SK-N-SH (cell line): ENCODE data around the gene APOL6. TPM values are rescaled to one million over a fixed set of nuclear protein-coding genes. Genes with fewer than 3 reads are reported as not detected.

ENCODE experiments used
- CTCF ChIA-PET: fragments of 300-600, 350-600 bp; formaldehyde crosslinking; extraction: SDS; loops from one replicate; lab custom pipeline; 2021; lab: Yijun Ruan, JAX
- POLR2A ChIA-PET: fragments of 350-600 bp; sonication (Branson Sonifier 250); formaldehyde crosslinking; extraction: SDS; loops from one replicate; lab custom pipeline; 2020; ENCODE audit warnings: antibody characterized with exemption, inconsistent platforms; lab: Yijun Ruan, JAX
- DNase-seq: peaks from one replicate; pipeline ENCODE4 v3.0.0; 2012
- H2AFZ ChIP-seq: fragments of 200-600 bp; sonication (generic); 2 replicates; pipeline ENCODE4 v1.8.1; 2016; ENCODE audit warnings: antibody characterized with exemption, mild to moderate bottlenecking, low read depth
- H3F3A ChIP-seq: fragments of 200-600 bp; sonication (generic); replicated peaks from 2 replicates; pipeline ENCODE3; 2016; ENCODE audit warnings: antibody characterized with exemption, mild to moderate bottlenecking; ENCODE audit not compliant: insufficient read depth
- H3K27ac ChIP-seq, 2 experiments: fragments of 200-500 bp in 1 of 2; fragments of 200-600 bp in 1 of 2; sonication (Bioruptor generic) in 1 of 2; sonication (generic), shearing (Covaris generic) in 1 of 2; 2 replicates each; pipeline versions ENCODE4 v1.5.1 to v1.6.1; 2014 to 2016; ENCODE audit warnings: low read depth in 2 of 2, inconsistent platforms in 1 of 2, low read length in 1 of 2, mild to moderate bottlenecking in 1 of 2, mixed read lengths in 1 of 2
- H3K27me3 ChIP-seq: fragments of 200-600 bp; sonication (generic), shearing (Covaris generic); 2 replicates; pipeline ENCODE4 v1.6.1; 2016; ENCODE audit warnings: mixed run types; ENCODE audit not compliant: insufficient read depth
- H3K36me3 ChIP-seq, 2 experiments: fragments of 200-500 bp in 1 of 2; fragments of 200-600 bp in 1 of 2; sonication (Bioruptor generic) in 1 of 2; sonication (generic) in 1 of 2; replicated peaks in 1 of 2; 2 replicates each; pipeline versions ENCODE3 to v1.5.1; 2014 to 2016; ENCODE audit warnings: low read length in 1 of 2, mild to moderate bottlenecking in 1 of 2; ENCODE audit not compliant: insufficient read depth in 2 of 2, control insufficient read depth in 1 of 2
- H3K4me1 ChIP-seq, 2 experiments: fragments of 200-500 bp in 1 of 2; fragments of 200-600 bp in 1 of 2; sonication (Bioruptor generic) in 1 of 2; sonication (generic), shearing (Covaris generic) in 1 of 2; 2 replicates each; pipeline versions ENCODE4 v1.5.1 to v1.6.1; 2014 to 2016; ENCODE audit warnings: low read depth in 1 of 2, low read length in 1 of 2, mixed run types in 1 of 2; ENCODE audit not compliant: insufficient read depth in 2 of 2, control insufficient read depth in 1 of 2
- H3K4me2 ChIP-seq: fragments of 200-600 bp; sonication (generic), shearing (Covaris generic); 2 replicates; pipeline ENCODE4 v1.6.1; 2017; ENCODE audit warnings: mixed run types
- H3K4me3 ChIP-seq, 2 experiments: fragments of 200-500 bp in 1 of 2; fragments of 200-600 bp in 1 of 2; sonication (Bioruptor generic) in 1 of 2; sonication (generic), shearing (Covaris generic) in 1 of 2; 2 replicates each; pipeline versions ENCODE4 v1.5.1 to v1.8.1; 2014 to 2016; ENCODE audit warnings: low read depth in 2 of 2, inconsistent platforms in 1 of 2, low read length in 1 of 2, mild to moderate bottlenecking in 1 of 2, mixed read lengths in 1 of 2, moderate library complexity in 1 of 2
- H3K79me2 ChIP-seq: fragments of 200-600 bp; sonication (generic); 2 replicates; pipeline ENCODE4 v1.8.1; 2017; ENCODE audit warnings: mild to moderate bottlenecking; ENCODE audit not compliant: insufficient read depth
- H3K9ac ChIP-seq: fragments of 200-600 bp; sonication (generic); 2 replicates; pipeline ENCODE4 v1.6.1; 2017; ENCODE audit warnings: mixed run types
- H3K9me2 ChIP-seq: fragments of 200-600 bp; sonication (generic); 2 replicates; pipeline ENCODE4 v1.6.1; 2017; ENCODE audit warnings: mixed run types
- H3K9me3 ChIP-seq: fragments of 200-600 bp; sonication (generic); 2 replicates; pipeline ENCODE4 v1.6.1; 2017; ENCODE audit warnings: mixed run types, mild to moderate bottlenecking, moderate library complexity
- H4K20me1 ChIP-seq: fragments of 200-600 bp; sonication (generic); 2 replicates; pipeline ENCODE4 v1.6.1; 2017; ENCODE audit warnings: mild to moderate bottlenecking, mixed run types; ENCODE audit not compliant: insufficient read depth
- EZH2phosphoT487 ChIP-seq: fragments of 200-600 bp; sonication (generic); IDR thresholded peaks from 2 replicates; pipeline ENCODE4 v1.6.1; 2017; ENCODE audit warnings: low read depth, mixed run types, mild to moderate bottlenecking, antibody characterized with exemption, moderate library complexity, borderline replicate concordance
- FOXJ3 ChIP-seq: sonication (generic); formaldehyde crosslinking; IDR thresholded peaks from 2 replicates; pipeline ENCODE4 v1.5.1; 2020; ENCODE audit warnings: mild to moderate bottlenecking, missing genetic modification reagents
- POLR2AphosphoS5 ChIP-seq: IDR thresholded peaks from 2 replicates; pipeline ENCODE4 v1.6.1; 2012; ENCODE audit warnings: low read depth, low read length
- RCOR1 ChIP-seq: fragments of 150-350 bp; IDR thresholded peaks from 2 replicates; pipeline ENCODE4 v1.6.1; 2017; ENCODE audit warnings: antibody characterized with exemption, low read length
- RFX5 ChIP-seq: IDR thresholded peaks from 2 replicates; pipeline ENCODE4 v1.6.1; 2012; ENCODE audit warnings: mild to moderate bottlenecking, improper control_type of control experiment, low read length
- RXRA ChIP-seq: IDR thresholded peaks from 2 replicates; pipeline ENCODE4 v1.4.0; 2012; ENCODE audit warnings: low read depth, mild to moderate bottlenecking, borderline replicate concordance
- TAF1 ChIP-seq: IDR thresholded peaks from 2 replicates; pipeline ENCODE4 v1.6.1; 2012; ENCODE audit warnings: low read depth, mild to moderate bottlenecking, low read length, moderate library complexity, borderline replicate concordance
- USF1 ChIP-seq: IDR thresholded peaks from 2 replicates; pipeline ENCODE4 v1.4.0; 2012; ENCODE audit warnings: low read depth, borderline replicate concordance
- YY1 ChIP-seq: IDR thresholded peaks from 2 replicates; pipeline ENCODE4 v1.4.0; 2012; ENCODE audit warnings: low read depth, mild to moderate bottlenecking
- ZBTB33 ChIP-seq: IDR thresholded peaks from 2 replicates; pipeline ENCODE4 v1.4.0; 2012; ENCODE audit warnings: low read depth, borderline replicate concordance
- WGBS: methylation state at CpG from one replicate; pipeline ENCODE4 v1.1.6; 2017; ENCODE audit warnings: low lambda C conversion rate; 5-methylcytosine and 5-hydroxymethylcytosine counted together
- polyA plus RNA-seq, 3 experiments: library from polyadenylated mRNA; depleted of rRNA; stranded (reverse); fragments of >200 nt; gene quantifications; 2 replicates each; pipeline ENCODE4 v1.2.3, GENCODE V29; 2012

The APOL6 gene
- polyA plus RNA-seq, 1 of the 3 experiments (the other 2 are of a cell fraction) = 0.90 TPM

GRCh38 chr22:35685731-35686130 lies 37.5 kb downstream of the APOL6 start:
- H4K20me1 ChIP-seq = no peaks in the 10 kb centered on the region
- H3K79me2 ChIP-seq = no peaks in the 10 kb centered on the region
- H2AFZ ChIP-seq = no peak overlapping the region
- no peak for DNase-seq
- H3K4me2 ChIP-seq = no peak overlapping the region
- no peak overlapping the region for H3K4me3 ChIP-seq
- POLR2A ChIA-PET = no interaction called here
- no peaks in the 10 kb centered on the region for H3K9me3 ChIP-seq
- no peaks in the 10 kb centered on the region for H3K36me3 ChIP-seq
- WGBS = 95% methylated on average over 11 of the region's 11 CpGs
- H3K27ac ChIP-seq = no peak overlapping the region
- CTCF ChIA-PET = interaction anchor here (1.0 kb wide), 1 partner anchor 393 kb away, joined by 3 read pairs; no protein-coding TSS in a partner anchor
- H3K4me1 ChIP-seq = no peaks in the 10 kb centered on the region; a peak in 1 of 4 replicates
- H3K27me3 ChIP-seq = no peaks in the 10 kb centered on the region
- H3K9me2 ChIP-seq = no peaks in the 10 kb centered on the region
- no peak overlapping the region for H3K9ac ChIP-seq
- TF ChIP-seq RFX5 (no peak), POLR2AphosphoS5 (no peak), USF1 (no peak), YY1 (no peak), FOXJ3 (no peak), TAF1 (no peak)
- no peaks in the 10 kb centered on the region for H3F3A ChIP-seq

- Histone ChIP-seq H3F3A (no peaks in the 10 kb centered on the region), H3K79me2 (no peaks in the 10 kb centered on the region), H3K4me2 (no peak overlapping the region), H3K9me3 (no peaks in the 10 kb centered on the region), H2AFZ (no peak overlapping the region), H3K4me1 (no peaks in the 10 kb centered on the region; a peak in 1 of 4 replicates), H3K27ac (no peak overlapping the region), H4K20me1 (no peaks in the 10 kb centered on the region), H3K36me3 (no peaks in the 10 kb centered on the region), H3K9ac (no peak overlapping the region), H3K9me2 (no peaks in the 10 kb centered on the region), H3K4me3 (no peak overlapping the region), H3K27me3 (no peaks in the 10 kb centered on the region; the same call in 1 of the 2 replicates)
- 66% methylated on average over 4 of the region's 4 CpGs for WGBS
- no peak for DNase-seq
- POLR2A ChIA-PET = no interaction called here
- no peak for TF ChIP-seq YY1
- no peak for TF ChIP-seq ZBTB33
- TF ChIP-seq RCOR1 = no peak
- CTCF ChIA-PET = interaction anchor here (1.0 kb wide), 1 partner anchor 392 kb away, joined by 3 read pairs; no protein-coding TSS in a partner anchor
Measured at GRCh38 chr22:35686298-35686697, 38.1 kb downstream of the APOL6 start.

- Histone ChIP-seq H3K4me3 (no peak overlapping the region), H3K27ac (no peak overlapping the region), H3K36me3 (no peaks in the 10 kb centered on the region), H4K20me1 (no peaks in the 10 kb centered on the region), H2AFZ (no peak overlapping the region), H3F3A (no peaks in the 10 kb centered on the region), H3K4me1 (no peaks in the 10 kb centered on the region; a peak in 1 of 4 replicates), H3K27me3 (no peaks in the 10 kb centered on the region; the same call in 1 of the 2 replicates), H3K9me2 (no peaks in the 10 kb centered on the region), H3K9me3 (no peaks in the 10 kb centered on the region), H3K79me2 (no peaks in the 10 kb centered on the region), H3K9ac (no peak overlapping the region), H3K4me2 (no peak overlapping the region)
- TF ChIP-seq EZH2phosphoT487 (no peak), RXRA (no peak), YY1 (no peak)
- 72% methylated on average over 6 of the region's 6 CpGs for WGBS
- CTCF ChIA-PET = no interaction called here
- no peak for DNase-seq
- POLR2A ChIA-PET = no interaction called here
Measured at GRCh38 chr22:35687461-35687860, 39.2 kb downstream of the APOL6 start.
